ENCODE data around the gene DDX27.

Gene DDX27

GRCh38 chr20:49283703-49284625 lies 64.7 kb downstream of the DDX27 start:
- Histone ChIP-seq H3K4me2 (ENCODE audit: low read depth, low read length, poor library complexity, severe bottlenecking) (peak overlapping the region; percentile 83), H2AFZ (ENCODE audit: low read length) (no peak overlapping the region), H3K79me2 (ENCODE audit: insufficient read depth, low read length) (peaks cover 100% of the 10 kb centered on the region), H3K36me3 (ENCODE audit: insufficient read depth, low read length) (peaks cover 97% of the 10 kb centered on the region), H4K20me1 (ENCODE audit: insufficient read depth, low read length, poor library complexity, severe bottlenecking) (peaks cover 98% of the 10 kb centered on the region), H3K4me1 (ENCODE audit: insufficient read depth, low read length, poor library complexity, severe bottlenecking) (peaks cover 47% of the 10 kb centered on the region), H3K27me3 (ENCODE audit: insufficient read depth, low read length, poor library complexity, severe bottlenecking) (peaks cover 2% of the 10 kb centered on the region), H3K9me2 (replicated peaks; ENCODE audit: low read depth, low read length) (no peaks in the 10 kb centered on the region), H3K4me3 (ENCODE audit: low read length, poor library complexity, severe bottlenecking) (peak overlapping the region; percentile 98), H3K9me3 (ENCODE audit: insufficient read depth, low read depth, low read length) (peaks cover 14% of the 10 kb centered on the region; the same call in 1 of the 2 replicates), H3F3A (ENCODE audit: low read depth) (peaks cover 4% of the 10 kb centered on the region; the same call in 1 of the 2 replicates), H3K9ac (ENCODE audit: low read depth, low read length, poor library complexity, severe bottlenecking) (no peak overlapping the region)
- peak; percentile 20; the same call in 1 of the 2 replicates for TF ChIP-seq CTCF (conservative IDR thresholded peaks at IDR 0.05; ENCODE audit: low read length)
- no peak for TF ChIP-seq EZH2phosphoT487 (IDR thresholded peaks at IDR 0.05; ENCODE audit: borderline replicate concordance)

- Histone ChIP-seq H3K4me2 (ENCODE audit: low read depth, low read length, poor library complexity, severe bottlenecking) (peak overlapping the region; percentile 83), H3K4me3 (ENCODE audit: low read length, poor library complexity, severe bottlenecking) (peak overlapping the region; percentile 98), H3K4me1 (ENCODE audit: insufficient read depth, low read length, poor library complexity, severe bottlenecking) (peaks cover 45% of the 10 kb centered on the region), H2AFZ (ENCODE audit: low read length) (no peak overlapping the region), H4K20me1 (ENCODE audit: insufficient read depth, low read length, poor library complexity, severe bottlenecking) (peaks cover 97% of the 10 kb centered on the region), H3K9ac (ENCODE audit: low read depth, low read length, poor library complexity, severe bottlenecking) (no peak overlapping the region), H3K27me3 (ENCODE audit: insufficient read depth, low read length, poor library complexity, severe bottlenecking) (no peaks in the 10 kb centered on the region), H3K9me3 (ENCODE audit: insufficient read depth, low read depth, low read length) (peaks cover 14% of the 10 kb centered on the region; the same call in 1 of the 2 replicates), H3K36me3 (ENCODE audit: insufficient read depth, low read length) (peaks cover 99% of the 10 kb centered on the region), H3K79me2 (ENCODE audit: insufficient read depth, low read length) (peaks cover 97% of the 10 kb centered on the region), H3K9me2 (replicated peaks; ENCODE audit: low read depth, low read length) (no peaks in the 10 kb centered on the region), H3F3A (ENCODE audit: low read depth) (peaks cover 8% of the 10 kb centered on the region; the same call in 1 of the 2 replicates)
- TF ChIP-seq EZH2phosphoT487 (IDR thresholded peaks at IDR 0.05; ENCODE audit: borderline replicate concordance) (no peak), CTCF (conservative IDR thresholded peaks at IDR 0.05; ENCODE audit: low read length) (no peak)
These were observed 65.6 kb downstream of the DDX27 start for GRCh38 chr20:49284818-49285217.

- no peak overlapping the region for H2AFZ ChIP-seq (ENCODE audit: low read length)
- peak overlapping the region; percentile 83 for H3K4me2 ChIP-seq (ENCODE audit: low read depth, low read length, poor library complexity, severe bottlenecking)
- H4K20me1 ChIP-seq (ENCODE audit: insufficient read depth, low read length, poor library complexity, severe bottlenecking) = peaks cover 92% of the 10 kb centered on the region
- peaks cover 92% of the 10 kb centered on the region for H3K79me2 ChIP-seq (ENCODE audit: insufficient read depth, low read length)
- H3K9ac ChIP-seq (ENCODE audit: low read depth, low read length, poor library complexity, severe bottlenecking) = no peak overlapping the region
- H3K27me3 ChIP-seq (ENCODE audit: insufficient read depth, low read length, poor library complexity, severe bottlenecking) = no peaks in the 10 kb centered on the region
- peak overlapping the region; percentile 98 for H3K4me3 ChIP-seq (ENCODE audit: low read length, poor library complexity, severe bottlenecking)
- H3K4me1 ChIP-seq (ENCODE audit: insufficient read depth, low read length, poor library complexity, severe bottlenecking) = peaks cover 41% of the 10 kb centered on the region
- H3K9me2 ChIP-seq (replicated peaks; ENCODE audit: low read depth, low read length) = no peaks in the 10 kb centered on the region
- peaks cover 14% of the 10 kb centered on the region; the same call in 1 of the 2 replicates for H3K9me3 ChIP-seq (ENCODE audit: insufficient read depth, low read depth, low read length)
- TF ChIP-seq CTCF (conservative IDR thresholded peaks at IDR 0.05; ENCODE audit: low read length) (no peak), EZH2phosphoT487 (IDR thresholded peaks at IDR 0.05; ENCODE audit: borderline replicate concordance) (no peak)
- peaks cover 99% of the 10 kb centered on the region for H3K36me3 ChIP-seq (ENCODE audit: insufficient read depth, low read length)
- H3F3A ChIP-seq (ENCODE audit: low read depth) = peaks cover 8% of the 10 kb centered on the region; the same call in 1 of the 2 replicates
These were observed 66.0 kb downstream of the DDX27 start for GRCh38 chr20:49285233-49285668.
